ENCODE data around the gene OXTR.

The OXTR gene

DNA sequence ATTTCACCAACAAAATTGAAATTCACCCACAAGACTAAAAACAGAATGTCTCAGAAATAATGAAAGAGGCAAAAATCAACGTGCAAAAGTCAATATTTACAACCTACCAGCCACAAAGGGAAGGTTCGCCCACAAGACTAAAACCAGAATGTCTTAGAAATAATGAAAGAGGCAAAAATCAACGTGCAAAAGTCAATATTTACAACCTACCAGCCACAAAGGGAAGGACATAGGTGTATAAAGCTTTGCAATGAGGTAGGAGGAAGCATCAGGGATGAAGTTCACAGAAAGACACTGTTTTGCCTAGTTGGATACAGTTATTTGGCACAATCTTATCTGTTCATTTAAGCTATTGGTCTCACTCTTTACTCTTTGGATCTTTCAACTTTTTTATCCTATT, 14.3 kb downstream of the OXTR start:
- FAIRE-seq: no peak
- DNase-seq (ENCODE audit: insufficient read length, low spot score): no peak
- TF ChIP-seq, protein P1, sequence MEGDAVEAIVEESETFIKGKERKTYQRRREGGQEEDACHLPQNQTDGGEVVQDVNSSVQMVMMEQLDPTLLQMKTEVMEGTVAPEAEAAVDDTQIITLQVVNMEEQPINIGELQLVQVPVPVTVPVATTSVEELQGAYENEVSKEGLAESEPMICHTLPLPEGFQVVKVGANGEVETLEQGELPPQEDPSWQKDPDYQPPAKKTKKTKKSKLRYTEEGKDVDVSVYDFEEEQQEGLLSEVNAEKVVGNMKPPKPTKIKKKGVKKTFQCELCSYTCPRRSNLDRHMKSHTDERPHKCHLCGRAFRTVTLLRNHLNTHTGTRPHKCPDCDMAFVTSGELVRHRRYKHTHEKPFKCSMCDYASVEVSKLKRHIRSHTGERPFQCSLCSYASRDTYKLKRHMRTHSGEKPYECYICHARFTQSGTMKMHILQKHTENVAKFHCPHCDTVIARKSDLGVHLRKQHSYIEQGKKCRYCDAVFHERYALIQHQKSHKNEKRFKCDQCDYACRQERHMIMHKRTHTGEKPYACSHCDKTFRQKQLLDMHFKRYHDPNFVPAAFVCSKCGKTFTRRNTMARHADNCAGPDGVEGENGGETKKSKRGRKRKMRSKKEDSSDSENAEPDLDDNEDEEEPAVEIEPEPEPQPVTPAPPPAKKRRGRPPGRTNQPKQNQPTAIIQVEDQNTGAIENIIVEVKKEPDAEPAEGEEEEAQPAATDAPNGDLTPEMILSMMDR (IDR thresholded peaks at IDR 0.05; ENCODE audit: insufficient read depth, missing control alignments): no peak

DNA sequence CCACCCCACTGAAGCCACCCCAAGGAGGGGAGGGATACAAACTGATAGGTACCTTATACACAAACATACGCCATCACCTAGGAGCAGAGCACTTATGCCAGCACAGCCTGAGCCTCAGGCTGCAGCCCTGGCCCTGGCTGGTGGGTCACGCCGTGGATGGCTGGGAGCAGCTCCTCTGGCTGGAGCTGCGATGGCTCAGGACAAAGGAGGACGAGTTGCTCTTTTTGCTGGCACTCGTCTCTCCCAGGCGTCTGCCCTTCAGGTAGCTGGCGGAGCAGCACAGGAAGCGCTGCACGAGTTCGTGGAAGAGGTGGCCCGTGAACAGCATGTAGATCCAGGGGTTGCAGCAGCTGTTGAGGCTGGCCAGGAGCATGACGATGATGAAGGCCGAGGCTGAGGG, 16.6 kb downstream of the OXTR start:
- no peak for DNase-seq (ENCODE audit: insufficient read length, low spot score)
- TF ChIP-seq, protein P1 (IDR thresholded peaks at IDR 0.05; ENCODE audit: insufficient read depth, missing control alignments): no peak
- FAIRE-seq: no peak

DNA sequence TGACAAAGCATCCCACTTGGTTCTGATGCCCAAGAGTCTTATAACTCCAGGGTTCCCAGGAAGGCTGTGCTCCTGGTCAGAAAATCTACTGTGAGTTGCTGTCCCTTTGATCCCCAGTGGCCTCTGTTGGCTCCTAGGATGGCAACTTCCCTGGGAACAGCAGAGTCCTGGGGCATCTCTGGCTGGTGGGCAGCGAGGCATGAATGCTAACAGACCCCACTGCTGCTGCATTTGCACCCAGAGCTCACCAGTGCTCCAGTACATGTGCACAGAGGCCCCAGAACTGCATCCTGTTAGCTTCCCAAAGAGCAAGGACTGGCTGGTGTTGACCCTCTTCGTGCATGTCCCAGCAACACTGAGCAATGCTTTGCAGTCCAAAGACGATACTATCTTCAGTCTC, 20.1 kb downstream of the OXTR start:
- TF ChIP-seq, protein P1 (IDR thresholded peaks at IDR 0.05; ENCODE audit: insufficient read depth, missing control alignments): no peak
- no peak for DNase-seq (ENCODE audit: insufficient read length, low spot score)
- FAIRE-seq: no peak

DNA sequence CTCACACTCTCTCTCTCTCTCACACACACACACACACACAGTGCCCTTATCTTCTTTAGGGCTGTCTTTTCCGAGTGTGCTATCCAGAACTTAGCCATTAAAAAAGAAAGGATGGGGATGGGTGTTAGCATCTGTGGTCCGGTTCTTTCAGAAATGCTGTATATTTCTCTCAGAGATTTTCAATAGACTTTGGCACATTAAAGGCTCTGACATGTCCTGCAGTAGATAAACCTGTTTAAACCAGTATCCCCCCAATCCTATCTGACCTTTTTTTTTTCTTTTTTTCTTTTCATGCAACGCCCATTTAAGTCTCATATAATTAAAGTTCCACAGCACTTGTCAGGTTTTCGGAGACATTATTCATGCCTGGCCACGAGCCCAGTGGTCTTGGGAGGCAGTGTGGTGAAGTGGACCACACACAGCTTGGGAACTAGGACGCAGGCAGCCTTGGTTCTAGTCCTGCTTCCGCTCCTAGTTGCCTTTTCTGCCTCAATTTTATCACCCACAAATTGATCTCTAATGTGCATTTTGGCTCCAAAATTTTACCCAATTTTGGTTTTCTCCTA, 22.6 kb downstream of the OXTR start:
- DNase-seq (ENCODE audit: insufficient read length, low spot score) (no peak), FAIRE-seq (no peak)
- TF ChIP-seq, protein P1 (IDR thresholded peaks at IDR 0.05; ENCODE audit: insufficient read depth, missing control alignments): no peak

DNA sequence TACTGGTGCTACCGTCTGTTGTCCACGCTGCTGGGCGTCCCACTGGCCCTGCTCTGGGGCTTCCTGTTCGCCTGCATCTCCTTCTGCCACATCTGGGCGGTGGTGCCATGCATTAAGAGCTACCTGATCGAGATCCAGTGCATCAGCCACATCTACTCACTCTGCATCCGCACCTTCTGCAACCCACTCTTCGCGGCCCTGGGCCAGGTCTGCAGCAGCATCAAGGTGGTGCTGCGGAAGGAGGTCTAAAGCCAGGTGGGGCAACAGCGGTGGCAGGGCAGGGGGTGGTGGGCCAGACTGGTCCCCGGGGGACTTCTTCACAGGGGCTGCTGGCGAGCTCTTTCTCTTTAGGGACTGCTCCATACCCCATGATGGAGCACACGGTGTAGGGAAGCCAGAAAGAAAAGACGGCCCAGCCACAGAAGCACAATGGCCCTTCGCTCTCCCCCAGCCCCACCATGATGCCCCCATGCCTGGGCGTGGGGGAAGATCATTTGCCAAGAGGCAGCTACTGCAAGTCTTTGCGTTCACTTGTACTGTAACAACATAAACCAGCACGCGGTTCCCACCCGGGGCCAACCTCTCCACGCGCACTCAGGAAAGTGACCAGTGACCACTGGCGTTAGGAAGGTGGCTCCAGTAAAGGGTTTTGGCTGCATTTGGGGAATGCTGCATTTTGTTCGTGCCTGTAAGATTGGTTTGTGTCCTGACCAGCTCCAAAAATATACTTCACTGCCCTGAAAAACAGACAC, 23.6 kb downstream of the OXTR start:
- DNase-seq (ENCODE audit: insufficient read length, low spot score) (no peak), FAIRE-seq (no peak)
- TF ChIP-seq, protein P1 (IDR thresholded peaks at IDR 0.05; ENCODE audit: insufficient read depth, missing control alignments): no peak

DNA sequence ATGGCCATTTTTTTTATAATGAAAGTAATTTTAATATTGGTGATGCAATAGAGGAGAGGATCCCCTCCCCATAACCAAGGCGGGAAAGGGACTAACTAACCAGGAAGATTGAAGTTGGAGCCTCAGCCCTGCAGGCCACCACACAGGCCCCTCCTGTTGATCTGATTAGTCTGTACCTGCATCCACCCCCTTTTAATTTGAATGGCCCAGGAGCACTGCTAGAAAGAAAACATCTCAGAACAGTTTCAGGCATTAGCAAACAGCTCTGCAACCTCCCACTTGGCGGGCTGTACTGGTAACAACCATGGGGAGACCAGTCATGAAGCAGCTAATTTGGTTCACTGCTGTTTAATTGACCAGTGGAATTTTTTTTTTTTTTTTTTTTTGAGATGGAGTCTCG, 25.5 kb downstream of the OXTR start:
- FAIRE-seq (no peak), DNase-seq (ENCODE audit: insufficient read length, low spot score) (no peak)
- TF ChIP-seq, protein P1 (IDR thresholded peaks at IDR 0.05; ENCODE audit: insufficient read depth, missing control alignments): no peak

DNA sequence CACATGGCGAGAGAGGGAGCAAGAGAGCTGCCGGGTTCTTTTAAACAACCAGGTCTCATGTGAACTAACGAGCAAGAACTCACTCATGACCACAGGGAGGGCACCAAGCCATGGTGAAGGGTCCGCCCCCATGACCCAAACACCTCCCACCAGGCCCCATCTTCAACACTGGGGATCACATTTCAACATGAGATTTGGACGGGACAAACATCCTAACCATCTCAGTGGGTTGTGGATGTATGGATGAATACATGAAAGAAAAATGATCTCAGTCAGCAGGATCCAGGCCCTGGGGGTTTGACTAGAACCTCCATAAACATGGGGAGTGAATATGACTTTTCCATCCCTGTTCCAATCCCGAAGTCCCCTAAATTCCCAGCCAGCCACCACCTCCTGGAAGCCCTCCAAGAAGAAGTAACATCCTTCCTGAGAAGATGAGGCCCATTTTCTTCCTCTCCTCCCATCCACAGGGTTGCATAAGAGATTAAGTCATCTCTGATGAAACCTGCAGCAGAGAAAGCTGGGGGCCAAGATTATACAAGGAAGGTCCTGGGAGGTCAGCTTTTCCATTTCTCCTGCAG, 26.3 kb downstream of the OXTR start:
- TF ChIP-seq, protein P1 (IDR thresholded peaks at IDR 0.05; ENCODE audit: insufficient read depth, missing control alignments): no peak
- no peak for FAIRE-seq
- DNase-seq (ENCODE audit: insufficient read length, low spot score): no peak
